Heart left ventricle (tissue), 16 donors: ENCODE data around the gene PHLPP1. TPM values are rescaled to one million over a fixed set of nuclear protein-coding genes. Genes with fewer than 3 reads are reported as not detected.

ENCODE experiments used
- ATAC-seq, 4 donors: fragments of 200-7000 bp; cut with Tn5 transposase; one replicate each; pipeline ENCODE4 v1.9.1; 2020 to 2022; ENCODE audit warnings: moderate library complexity in 4 of 4, mild to moderate bottlenecking in 3 of 4, moderate number of reproducible peaks in 1 of 4
- DNase-seq, 5 donors: peaks; one replicate each; pipeline ENCODE4 v3.0.0-alpha.2; 2020
- H3K27ac ChIP-seq, 12 donors: fragments of 200-600 bp; sonication (generic) in 4 of 12; one replicate each; pipeline versions ENCODE4 v1.5.0 to v1.8.0; 2016 to 2022; ENCODE audit warnings: mild to moderate bottlenecking in 2 of 12
- H3K27me3 ChIP-seq, 9 donors: fragments of 200-600 bp; sonication (generic) in 2 of 9; one replicate each; pipeline versions ENCODE4 v1.5.1 to v1.8.0; 2016 to 2022; ENCODE audit warnings: mild to moderate bottlenecking in 3 of 9
- H3K36me3 ChIP-seq, 9 donors: fragments of 200-600 bp; sonication (generic) in 2 of 9; one replicate each; pipeline versions ENCODE4 v1.5.0 to v1.8.0; 2018 to 2022; ENCODE audit warnings: mild to moderate bottlenecking in 2 of 9
- H3K4me1 ChIP-seq, 12 donors: fragments of 200-600 bp; sonication (generic) in 4 of 12; one replicate each; pipeline versions ENCODE4 v1.5.0 to v1.8.0; 2016 to 2022; ENCODE audit warnings: mild to moderate bottlenecking in 3 of 12
- H3K4me3 ChIP-seq, 12 donors: fragments of 200-600 bp; sonication (generic) in 4 of 12; one replicate each; pipeline versions ENCODE4 v1.5.0 to v1.8.0; 2017 to 2022; ENCODE audit warnings: mild to moderate bottlenecking in 9 of 12, moderate library complexity in 4 of 12
- H3K9me3 ChIP-seq, 12 donors: fragments of 200-600 bp; sonication (generic) in 4 of 12; one replicate each; pipeline versions ENCODE4 v1.5.0 to v1.8.0; 2016 to 2022; ENCODE audit warnings: mild to moderate bottlenecking in 1 of 12
- CTCF ChIP-seq, 12 donors: fragments of 200-600 bp; sonication (generic) in 4 of 12; IDR thresholded peaks; one replicate each; pipeline versions ENCODE4 v1.5.0 to v1.8.0; 2018 to 2022; ENCODE audit warnings: antibody characterized with exemption in 12 of 12, mild to moderate bottlenecking in 5 of 12
- POLR2A ChIP-seq, 2 donors: fragments of 450-650 bp; IDR thresholded peaks; one replicate each; pipeline ENCODE4 v1.6.1; 2017; ENCODE audit warnings: antibody characterized with exemption in 2 of 2, mild to moderate bottlenecking in 2 of 2, moderate library complexity in 2 of 2
- WGBS, 4 donors: extraction: QIAGEN DNeasy Blood & Tissue Kit in 2 of 4; methylation state at CpG; one replicate each; pipeline versions ENCODE4 v1.1.5 to v1.1.7; 2013 to 2018; 5-methylcytosine and 5-hydroxymethylcytosine counted together
- intact Hi-C, 10 donors: fragments of 100-400 bp; cut with DNase I; formaldehyde crosslinking; loops; one replicate each; pipeline versions ENCODE4 v1.11.1 to v1.14.2; 2022
- polyA plus RNA-seq, 2 donors: library from polyadenylated mRNA; stranded (reverse); fragments of 200-250 nt; gene quantifications; one replicate each; pipeline ENCODE4 v1.2.3, GENCODE V29; 2013
- total RNA-seq, 9 donors: library from RNA; depleted of rRNA in 2 of 9; stranded (reverse); fragments of >200 nt in 2 of 9; fragmentation: NEBNext Ultra II Directional in 3 of 9; extraction: Animal tissue kit (Norgen Biotek cat#: 25700) in 3 of 9; gene quantifications; one replicate each; pipeline versions ENCODE4 v1.1.0 to v1.2.4, GENCODE V29; 2016 to 2023
- donor health status: ischemic (EF 13 %, LVEDD 7.1; RV severe dilation, severe dysfunction).
- donor health status: healthy with polysubstance abuse.
- donor health status: DM: no; HTN: yes; CAD: no.
- donor health status: DM: no; HTN: no; CAD: no.
- donor health status: ischemic (EF 25% LVEDD 6.9; RV normal size, moderate dysfunction).
- donor health status: ischemic (EF 25% LVEDD 5.7; RV mildly dilated, moderate dysfunction).
- donor health status: healthy.
- donor health status: DM: yes; HTN: yes; CAD: no.
- donor health status: ischemic (EF 35%, LVEDD 5.7; RV mildly dilated, moderate dysfunction).
- donor health status: nonischemic (EF 11% LVEDD 7.7; RV severe dilation, severe dysfunction).
- donor health status: DM: yes; HTN: yes; CAD: no.
- donor health status: PGD.
- donor health status: ischemic (EF 29% LVEDD 5.4; RV normal size, mild dysfunction).
- donor health status: nonischemic (EF 23%, LVEDD 6.1; RV moderate dilation, normal function).

Gene PHLPP1
- total and polyA plus RNA-seq, 11 donors: 1.7 to 11.1 (median 6.2) TPM

DNA sequence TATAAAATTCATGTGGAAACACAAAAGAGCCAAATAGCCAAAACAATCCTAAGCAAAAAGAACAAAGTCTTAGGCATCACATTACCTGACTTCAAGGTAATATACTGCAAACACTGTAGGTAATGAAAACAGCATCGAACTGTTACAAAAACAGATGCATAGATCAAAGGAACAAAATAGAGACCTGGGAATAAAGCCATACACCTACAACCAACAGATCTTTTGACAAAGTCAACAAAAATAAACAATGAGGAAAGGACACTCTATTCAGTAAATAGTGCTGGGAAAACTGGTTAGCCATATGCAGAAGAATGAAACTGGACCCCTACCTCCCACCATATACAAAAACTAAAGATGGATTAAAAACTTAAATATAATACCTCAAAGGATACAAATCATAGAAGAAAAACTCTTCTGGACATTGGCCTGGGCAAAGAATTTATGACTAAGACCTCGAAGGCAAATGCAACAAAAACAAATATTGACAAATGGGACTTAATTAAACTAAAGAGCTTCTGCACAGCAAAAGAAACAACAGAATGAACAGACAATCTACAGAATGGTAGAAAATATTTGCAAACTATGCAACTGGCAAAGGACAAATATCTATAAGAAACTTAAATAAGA lies 218.0 kb downstream of the PHLPP1 start:
- no peaks in the 10 kb centered on the region for H3K36me3 ChIP-seq

GRCh38 chr18:62935994-62936393 lies 220.7 kb downstream of the PHLPP1 start:
- 90 to 92% (median 92%) methylated on average over 3 of the region's 3 CpGs for WGBS, 4 donors
- Histone ChIP-seq H3K9me3 (peaks cover 0 to 7% (median 0%) of the 10 kb centered on the region in 12 donors), H3K4me1 (peaks cover 0 to 36% (median 14%) of the 10 kb centered on the region in 12 donors), H3K4me3 (no peak overlapping the region), H3K36me3 (no peaks in the 10 kb centered on the region), H3K27me3 (no peaks in the 10 kb centered on the region), H3K27ac (no peak overlapping the region)
- intact Hi-C loops: loop anchor here in 1 of 10 donors (5.0 to 10.0 kb wide), 2 partner anchors 34 to 51 kb away; no protein-coding TSS in a partner anchor
- TF ChIP-seq CTCF (IDR thresholded peaks at IDR 0.05) (no peak), POLR2A (IDR thresholded peaks at IDR 0.05) (no peak)
- ATAC-seq (no peak), DNase-seq (no peak)

More for the DNA sequence above, 218.0 kb downstream of the PHLPP1 start:
- H3K4me1 ChIP-seq: peaks cover 0 to 21% (median 4%) of the 10 kb centered on the region in 12 donors
- H3K27me3 ChIP-seq: no peaks in the 10 kb centered on the region
- DNase-seq (no peak), ATAC-seq (no peak)
- WGBS, 4 donors: 96 to 99% (median 98%) methylated on average over 2 of the region's 2 CpGs
- TF ChIP-seq POLR2A (IDR thresholded peaks at IDR 0.05): no peak
- H3K4me3 ChIP-seq: no peak overlapping the region
- intact Hi-C loops: loop anchor here in 1 of 10 donors (10.0 kb wide), 1 partner anchor 49 kb away; no protein-coding TSS in a partner anchor
- H3K9me3 ChIP-seq: peaks cover 0 to 7% (median 0%) of the 10 kb centered on the region in 12 donors
- H3K27ac ChIP-seq: no peak overlapping the region

GRCh38 chr18:62937065-62937464 lies 221.7 kb downstream of the PHLPP1 start:
- Histone ChIP-seq H3K9me3 (peaks cover 0 to 7% (median 0%) of the 10 kb centered on the region in 12 donors), H3K27ac (peak overlapping the region in 2 of 12 donors; percentile 4), H3K4me1 (peaks cover 0 to 36% (median 14%) of the 10 kb centered on the region in 12 donors), H3K4me3 (no peak overlapping the region), H3K27me3 (no peaks in the 10 kb centered on the region), H3K36me3 (peaks cover 0 to 6% (median 0%) of the 10 kb centered on the region in 9 donors)
- WGBS, 4 donors: 80 to 87% (median 83%) methylated on average over 2 of the region's 2 CpGs
- TF ChIP-seq POLR2A (IDR thresholded peaks at IDR 0.05) (no peak), CTCF (IDR thresholded peaks at IDR 0.05) (no peak)
- intact Hi-C loops: loop anchor here in 1 of 10 donors (5.0 to 10.0 kb wide), 2 partner anchors 35 to 52 kb away; no protein-coding TSS in a partner anchor
- DNase-seq: no peak
- no peak for ATAC-seq

DNA sequence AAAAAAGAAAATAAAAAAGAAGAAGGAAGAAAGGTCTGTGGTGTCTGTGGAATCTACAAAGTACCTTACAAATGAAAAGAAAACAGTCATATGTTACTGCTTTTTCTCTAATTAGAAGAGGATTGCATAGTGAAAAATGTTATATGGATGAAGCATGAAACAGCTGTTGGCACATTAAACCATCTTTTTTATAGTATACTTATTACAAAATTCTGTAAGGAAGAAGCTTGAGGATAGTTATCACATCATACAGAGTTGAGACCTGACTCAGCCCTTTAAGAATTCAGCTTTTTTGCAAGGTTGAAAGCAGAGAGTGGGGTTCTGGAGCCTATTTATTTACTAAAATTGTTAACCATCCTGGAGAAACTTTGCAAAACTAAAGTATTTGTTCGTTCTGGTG lies 222.7 kb downstream of the PHLPP1 start:
- 22 to 86% (median 33%) methylated on average over 1 of the region's 1 CpG for WGBS, 4 donors

More for the DNA sequence above, 222.7 kb downstream of the PHLPP1 start:
- H3K36me3 ChIP-seq: peaks cover 0 to 11% (median 0%) of the 10 kb centered on the region in 9 donors
- peak overlapping the region in 4 of 12 donors; percentile 17 to 83 (median 47) for H3K27ac ChIP-seq
- no peaks in the 10 kb centered on the region for H3K27me3 ChIP-seq
- no peak overlapping the region for H3K4me3 ChIP-seq
- TF ChIP-seq CTCF (IDR thresholded peaks at IDR 0.05): no peak
- TF ChIP-seq POLR2A (IDR thresholded peaks at IDR 0.05): no peak
- H3K9me3 ChIP-seq: peaks cover 0 to 7% (median 0%) of the 10 kb centered on the region in 12 donors
- H3K4me1 ChIP-seq: peaks cover 0 to 36% (median 14%) of the 10 kb centered on the region in 12 donors
- intact Hi-C loops: loop anchor here in 1 of 10 donors (5.0 to 10.0 kb wide), 2 partner anchors 36 to 53 kb away; no protein-coding TSS in a partner anchor
- no peak for ATAC-seq
- DNase-seq: no peak
